Kidney epithelial cell (primary cell): Measurements from ENCODE around the gene OR51V1. TPM values are rescaled to one million over a fixed set of nuclear protein-coding genes. Genes with fewer than 3 reads are reported as not detected.

Experiments
- DNase-seq: peaks from one replicate; pipeline ENCODE4 v3.0.0-alpha.2; 2010; ENCODE audit warnings: low read depth
- H3K27me3 ChIP-seq: 2 replicates; pipeline ENCODE4 v1.6.0; 2011; ENCODE audit warnings: low read length; ENCODE audit not compliant: control insufficient read depth, insufficient read depth
- H3K36me3 ChIP-seq: 2 replicates; pipeline ENCODE4 v1.5.1; 2011; ENCODE audit warnings: low read length; ENCODE audit not compliant: control insufficient read depth, insufficient read depth
- H3K4me3 ChIP-seq: 2 replicates; pipeline ENCODE4 v1.5.1; 2011; ENCODE audit warnings: low read depth, mild to moderate bottlenecking, control low read depth, low read length
- CTCF ChIP-seq: IDR thresholded peaks from 2 replicates; pipeline ENCODE4 v1.5.1; 2011; ENCODE audit warnings: mild to moderate bottlenecking, moderate library complexity, low read length, control low read depth, inconsistent platforms; ENCODE audit not compliant: insufficient read depth, poor library complexity, severe bottlenecking
- total RNA-seq: library from RNA; depleted of rRNA; stranded (reverse); fragments of >200 nt; gene quantifications from 2 replicates; pipeline ENCODE4 v1.2.3, GENCODE V29; 2015

The OR51V1 gene
- total RNA-seq, 1 donor from 2014 or later: not detected

- no peaks in the 10 kb centered on the region for H3K27me3 ChIP-seq
- no peak overlapping the region for H3K4me3 ChIP-seq
- no peaks in the 10 kb centered on the region for H3K36me3 ChIP-seq
- TF ChIP-seq CTCF: no peak
- no peak for DNase-seq
Measured at GRCh38 chr11:5243816-5244180, 43.3 kb upstream of the OR51V1 start.

- no peak for DNase-seq
- Histone ChIP-seq H3K36me3 (no peaks in the 10 kb centered on the region), H3K4me3 (no peak overlapping the region), H3K27me3 (no peaks in the 10 kb centered on the region)
- TF ChIP-seq CTCF: no peak
Measured at GRCh38 chr11:5242933-5243815, 42.7 kb upstream of the OR51V1 start.

- TF ChIP-seq CTCF: no peak
- Histone ChIP-seq H3K36me3 (no peaks in the 10 kb centered on the region), H3K4me3 (no peak overlapping the region), H3K27me3 (no peaks in the 10 kb centered on the region)
- no peak for DNase-seq
Measured at GRCh38 chr11:5242208-5242607, 41.7 kb upstream of the OR51V1 start.

GRCh38 chr11:5241458-5241857, 41.0 kb upstream of the OR51V1 start:
- no peak overlapping the region for H3K4me3 ChIP-seq
- no peak for DNase-seq
- H3K27me3 ChIP-seq: no peaks in the 10 kb centered on the region
- H3K36me3 ChIP-seq: no peaks in the 10 kb centered on the region
- TF ChIP-seq CTCF: no peak

- TF ChIP-seq CTCF: no peak
- no peak for DNase-seq
- H3K27me3 ChIP-seq: no peaks in the 10 kb centered on the region
- H3K4me3 ChIP-seq: no peak overlapping the region
- H3K36me3 ChIP-seq: no peaks in the 10 kb centered on the region
Measured at GRCh38 chr11:5240458-5240857, 40.0 kb upstream of the OR51V1 start.

GRCh38 chr11:5240056-5240455, 39.6 kb upstream of the OR51V1 start:
- Histone ChIP-seq H3K4me3 (no peak overlapping the region), H3K36me3 (no peaks in the 10 kb centered on the region), H3K27me3 (no peaks in the 10 kb centered on the region)
- TF ChIP-seq CTCF: no peak
- DNase-seq: no peak
